Fibroblast of lung (primary cell): ENCODE results near the gene BEND7. TPM values are rescaled to one million over a fixed set of nuclear protein-coding genes. Genes with fewer than 3 reads are reported as not detected.

Source experiments
- DNase-seq, 2 donors: peaks; one replicate each; pipeline versions ENCODE4 v3.0.0 to v3.0.0-alpha.2; 2010; ENCODE audit warnings: low read depth in 2 of 2
- H2AFZ ChIP-seq: 2 replicates; pipeline ENCODE4 v1.5.1; 2012; ENCODE audit warnings: low read length, control low read depth, inconsistent platforms
- H3K27ac ChIP-seq: 2 replicates; pipeline ENCODE4 v1.5.1; 2011; ENCODE audit warnings: low read length, control low read depth; ENCODE audit not compliant: insufficient read depth
- H3K27me3 ChIP-seq: 2 replicates; pipeline ENCODE4 v1.5.1; 2011; ENCODE audit warnings: mild to moderate bottlenecking, low read length; ENCODE audit not compliant: control insufficient read depth, insufficient read depth
- H3K36me3 ChIP-seq: 2 replicates; pipeline ENCODE4 v1.5.1; 2011; ENCODE audit warnings: low read length; ENCODE audit not compliant: control insufficient read depth, insufficient read depth
- H3K4me1 ChIP-seq: 2 replicates; pipeline ENCODE4 v1.5.1; 2011; ENCODE audit warnings: low read length; ENCODE audit not compliant: control insufficient read depth, insufficient read depth; ENCODE audit errors: extremely low read depth
- H3K4me2 ChIP-seq: 2 replicates; pipeline ENCODE4 v1.5.1; 2011; ENCODE audit warnings: low read length, control low read depth; ENCODE audit not compliant: insufficient read depth; ENCODE audit errors: extremely low read depth
- H3K4me3 ChIP-seq, 4 experiments: fragments of 200-600 bp in 1 of 4; sonication (generic) in 1 of 4; replicated peaks in 1 of 4; 2 replicates each; pipeline ENCODE4 v1.5.1; 2011 to 2016; ENCODE audit warnings: low read length in 4 of 4, low read depth in 3 of 4, mild to moderate bottlenecking in 3 of 4, control low read depth in 2 of 4, inconsistent platforms in 1 of 4, mixed read lengths in 1 of 4; ENCODE audit not compliant: insufficient read depth in 1 of 4; ENCODE audit errors: control extremely low read depth in 1 of 4
- H3K79me2 ChIP-seq: 2 replicates; pipeline ENCODE4 v1.5.1; 2012; ENCODE audit warnings: mild to moderate bottlenecking, low read length, inconsistent platforms; ENCODE audit not compliant: control insufficient read depth, insufficient read depth
- H3K9ac ChIP-seq: 2 replicates; pipeline ENCODE4 v1.5.1; 2011; ENCODE audit warnings: mild to moderate bottlenecking, low read length, control low read depth; ENCODE audit not compliant: insufficient read depth
- H3K9me3 ChIP-seq: 2 replicates; pipeline ENCODE4 v1.5.1; 2012; ENCODE audit warnings: low read depth, low read length; ENCODE audit not compliant: control insufficient read depth, insufficient read depth
- H4K20me1 ChIP-seq: 2 replicates; pipeline ENCODE4 v1.5.1; 2011; ENCODE audit warnings: low read length; ENCODE audit not compliant: control insufficient read depth, insufficient read depth; ENCODE audit errors: extremely low read depth
- CTCF ChIP-seq, 2 donors: IDR thresholded peaks in 1 of 2; conservative IDR thresholded peaks in 1 of 2; 1 replicate in 1 of 2; 2 replicates in 1 of 2; pipeline ENCODE4 v1.5.1; 2011 to 2012; ENCODE audit warnings: low read length in 2 of 2, control low read depth in 1 of 2, inconsistent platforms in 1 of 2, low read depth in 1 of 2, mild to moderate bottlenecking in 1 of 2
- EZH2 ChIP-seq: IDR thresholded peaks from 2 replicates; pipeline ENCODE4 v1.5.1; 2012; ENCODE audit warnings: low read length, control low read depth, mild to moderate bottlenecking; ENCODE audit errors: missing control alignments
- polyA plus RNA-seq, 2 donors: library from polyadenylated mRNA; depleted of rRNA in 1 of 2; stranded (reverse) in 1 of 2; unstranded in 1 of 2; fragments of >200 nt; gene quantifications; 2 replicates each; pipeline ENCODE4 v1.2.1, GENCODE V29; 2011 to 2012; ENCODE audit warnings: missing spikeins in 1 of 2
- total RNA-seq: library from RNA; depleted of rRNA; stranded (reverse); fragments of >200 nt; gene quantifications from 2 replicates; pipeline ENCODE4 v1.2.1, GENCODE V29; 2014

The BEND7 gene
- total and polyA plus RNA-seq, 2 donors (not counting 1 experiment from before 2014, with no cell fraction given) = 6.2 to 10.6 TPM

GRCh38 chr10:13420532-13421307, 108.1 kb downstream of the BEND7 start:
- Histone ChIP-seq H4K20me1 (no peaks in the 10 kb centered on the region), H3K4me2 (no peak overlapping the region), H3K27me3 (peaks cover 7% of the 10 kb centered on the region), H3K9ac (no peak overlapping the region), H3K4me3 (no peak overlapping the region), H3K36me3 (no peaks in the 10 kb centered on the region), H3K79me2 (no peaks in the 10 kb centered on the region), H3K4me1 (no peaks in the 10 kb centered on the region), H2AFZ (no peak overlapping the region), H3K9me3 (no peaks in the 10 kb centered on the region), H3K27ac (no peak overlapping the region)
- TF ChIP-seq EZH2 = no peak
- no peak for TF ChIP-seq CTCF (conservative IDR thresholded peaks at IDR 0.05 in 1 of 2, IDR thresholded peaks at IDR 0.05 in 1 of 2; ENCODE audit: low read depth in 1 of 2, low read length in 2 of 2)
- DNase-seq = no peak

GRCh38 chr10:13417459-13418126, 111.2 kb downstream of the BEND7 start:
- no peaks in the 10 kb centered on the region for H3K9me3 ChIP-seq
- H3K27ac ChIP-seq = no peak overlapping the region
- no peaks in the 10 kb centered on the region for H3K36me3 ChIP-seq
- H4K20me1 ChIP-seq = no peaks in the 10 kb centered on the region
- peak in 1 of 2 donors; percentile 80 for DNase-seq
- TF ChIP-seq CTCF (conservative IDR thresholded peaks at IDR 0.05 in 1 of 2, IDR thresholded peaks at IDR 0.05 in 1 of 2; ENCODE audit: low read depth in 1 of 2, low read length in 2 of 2) (no peak), EZH2 (no peak)
- no peak overlapping the region for H3K4me2 ChIP-seq
- H2AFZ ChIP-seq = no peak overlapping the region
- no peaks in the 10 kb centered on the region for H3K4me1 ChIP-seq
- H3K27me3 ChIP-seq = peaks cover 10% of the 10 kb centered on the region
- no peaks in the 10 kb centered on the region for H3K79me2 ChIP-seq
- no peak overlapping the region for H3K9ac ChIP-seq
- H3K4me3 ChIP-seq = no peak overlapping the region

- Histone ChIP-seq H3K27me3 (peaks cover 10% of the 10 kb centered on the region), H3K79me2 (no peaks in the 10 kb centered on the region), H3K9me3 (no peaks in the 10 kb centered on the region), H3K36me3 (no peaks in the 10 kb centered on the region), H3K4me3 (no peak overlapping the region), H4K20me1 (no peaks in the 10 kb centered on the region), H3K9ac (no peak overlapping the region), H3K4me2 (no peak overlapping the region), H3K27ac (no peak overlapping the region), H3K4me1 (no peaks in the 10 kb centered on the region), H2AFZ (no peak overlapping the region)
- no peak for DNase-seq
- TF ChIP-seq CTCF (conservative IDR thresholded peaks at IDR 0.05 in 1 of 2, IDR thresholded peaks at IDR 0.05 in 1 of 2; ENCODE audit: low read depth in 1 of 2, low read length in 2 of 2) (no peak), EZH2 (no peak)
These were observed 112.1 kb downstream of the BEND7 start for GRCh38 chr10:13416760-13417159.
